NB4 (cell line): ENCODE results near the gene ADRB1.

Experiments
- CTCF ChIP-seq: IDR thresholded peaks from one replicate; pipeline ENCODE4 v1.5.1; 2012; ENCODE audit warnings: low read depth, low read length
- MAX ChIP-seq: IDR thresholded peaks from 2 replicates; pipeline ENCODE4 v1.6.1; 2011; ENCODE audit warnings: low read depth, low read length
- POLR2A ChIP-seq: IDR thresholded peaks from 2 replicates; pipeline ENCODE4 v1.6.1; 2011; ENCODE audit warnings: mild to moderate bottlenecking; ENCODE audit not compliant: insufficient read length; ENCODE audit errors: extremely low read depth

GRCh38 chr10:114064151-114065048, 20.7 kb downstream of the ADRB1 start:
- no peak for TF ChIP-seq POLR2A
- TF ChIP-seq CTCF = no peak
- TF ChIP-seq MAX = no peak
